GM18858 (cell line): Measurements from ENCODE around the gene TAS2R1.

Experiments
- ATAC-seq: cut with Tn5 transposase; IDR thresholded peaks from one replicate; pipeline ENCODE4 v1.9.1; 2021; ENCODE audit not compliant: unreplicated experiment

TAS2R1 gene

DNA sequence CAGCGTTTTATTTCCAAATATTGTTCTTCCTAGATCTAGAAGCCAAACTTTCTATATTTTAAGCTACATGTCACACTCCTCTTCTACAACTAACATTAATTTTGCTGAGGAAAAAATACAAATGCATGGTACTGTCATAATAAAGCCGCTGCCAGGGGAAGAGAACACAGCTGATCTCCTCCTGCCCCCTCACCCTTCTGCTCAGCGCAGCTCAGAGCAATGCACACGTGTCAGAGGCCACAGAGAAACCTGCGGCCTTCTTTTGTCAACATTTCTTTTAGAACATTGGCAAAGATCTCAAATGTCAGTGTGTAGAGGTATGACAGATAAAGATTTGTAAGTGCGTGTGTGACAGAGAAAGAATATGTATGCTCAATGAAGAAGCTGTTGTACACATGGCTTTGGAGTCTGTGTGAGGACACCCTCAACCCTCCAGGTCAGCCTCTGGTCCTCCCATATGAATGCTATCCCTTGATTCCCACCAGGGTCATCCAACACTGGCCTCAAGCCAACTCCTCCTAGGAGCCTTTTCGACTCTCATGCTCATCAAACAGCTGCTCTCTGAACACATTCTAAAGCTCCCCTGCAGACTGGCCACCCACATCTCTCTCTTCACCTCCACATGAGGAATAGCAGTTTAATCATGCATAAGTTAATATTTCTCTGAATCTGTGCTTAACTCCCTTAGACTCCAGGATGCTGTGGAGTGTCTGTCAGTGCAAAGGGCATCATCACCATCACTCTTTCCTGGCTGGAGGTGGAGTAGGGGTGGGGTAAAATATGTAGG lies 40.9 kb downstream of the TAS2R1 start:
- no peak for ATAC-seq

DNA sequence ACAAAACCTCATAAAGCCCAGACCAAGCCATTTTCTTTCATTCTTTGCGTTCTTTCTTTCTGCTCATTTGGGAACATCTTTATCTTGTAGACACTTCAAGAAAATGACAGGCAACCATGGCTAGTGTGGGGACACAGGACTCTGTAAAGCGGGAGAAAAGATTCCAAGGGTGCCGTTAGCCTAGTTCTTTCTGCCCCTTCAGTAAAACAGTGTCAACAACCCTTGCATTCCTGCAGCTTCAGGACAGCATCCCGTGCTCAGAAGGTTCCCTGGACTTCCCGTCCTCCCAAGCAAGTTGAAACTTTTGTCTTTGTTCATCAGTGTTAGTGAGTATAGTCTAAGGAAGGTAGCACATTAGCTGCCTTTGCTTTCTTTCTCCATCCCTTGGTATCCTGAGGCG lies 41.9 kb downstream of the TAS2R1 start:
- ATAC-seq = no peak

DNA sequence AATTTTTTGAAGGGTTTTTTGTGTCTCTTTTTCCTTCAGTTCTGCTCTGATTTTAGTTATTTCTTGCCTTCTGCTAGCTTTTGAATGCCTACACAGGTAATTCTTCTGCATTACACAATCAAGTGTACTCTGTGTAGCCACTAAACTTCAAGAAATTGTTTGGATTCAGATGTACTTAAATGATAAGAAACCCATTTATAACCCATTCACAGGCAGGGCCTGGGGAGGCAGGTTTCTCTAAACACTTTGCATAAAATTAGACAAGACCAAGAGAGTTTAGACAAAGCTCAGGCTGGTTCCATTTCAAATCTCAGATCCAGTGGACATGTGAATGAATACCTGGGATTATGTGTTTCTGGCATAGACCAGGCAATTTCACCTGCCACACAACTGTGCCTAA lies 43.0 kb downstream of the TAS2R1 start:
- ATAC-seq = no peak

DNA sequence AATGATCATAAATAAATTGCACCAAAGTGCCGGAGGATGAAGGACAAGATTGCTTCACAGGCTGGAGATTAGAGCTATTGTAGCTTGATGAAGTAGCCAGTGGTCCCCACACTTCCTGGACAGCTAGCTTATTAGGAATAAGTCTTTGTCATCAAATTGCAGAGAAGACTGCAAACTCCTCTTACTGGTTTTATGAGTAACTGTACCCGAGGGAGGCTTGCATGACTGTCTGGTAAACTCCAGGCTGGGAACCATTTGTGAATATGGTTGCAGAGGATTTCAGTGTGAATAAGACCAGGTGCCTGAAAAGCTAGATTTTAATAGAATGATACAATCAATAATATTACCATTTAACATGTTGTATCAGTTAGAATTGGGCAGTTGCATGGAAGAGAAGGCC lies 47.7 kb downstream of the TAS2R1 start:
- ATAC-seq = no peak
